H4 (cell line): Measurements from ENCODE around the gene TNFSF4. TPM values are rescaled to one million over a fixed set of nuclear protein-coding genes. Genes with fewer than 3 reads are reported as not detected.
"Not testable (repeated sequence)": the region's sequence is repeated elsewhere in the genome, so short reads cannot be mapped to it uniquely, and the experiment has no call there.

Experiments used
- DNase-seq: peaks from one replicate; pipeline ENCODE4 v3.0.0-alpha.2; 2015; ENCODE audit warnings: low spot score
- total RNA-seq: library from RNA; depleted of rRNA; stranded (reverse); fragments of >200 nt; shearing (Covaris generic); gene quantifications from 2 replicates; pipeline ENCODE4 v1.2.3, GENCODE V29; 2014; rRNA removed

The TNFSF4 gene
- total RNA-seq, 1 experiment from 2014 or later = 0.21 TPM

- no peak for DNase-seq
Measured at GRCh38 chr1:173164178-173164577, 43.0 kb downstream of the TNFSF4 start.

DNA sequence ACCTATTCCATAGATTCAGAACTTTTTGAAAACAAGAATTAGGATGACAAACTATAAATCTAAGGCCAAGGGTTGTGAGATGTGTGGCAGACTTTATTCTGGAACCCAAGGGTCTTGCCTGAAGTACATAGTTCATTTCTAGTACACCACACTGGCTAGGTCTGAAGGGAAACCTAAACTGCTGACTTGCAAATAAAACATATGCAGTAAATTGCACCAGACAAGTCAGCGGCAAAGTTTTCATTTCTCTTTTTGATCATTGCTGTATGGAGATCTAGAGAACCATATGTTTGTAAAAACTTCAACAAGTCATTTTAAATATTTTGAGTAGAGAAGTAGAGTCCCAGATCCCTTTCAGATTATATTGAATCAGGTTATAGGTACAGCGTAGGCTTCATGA, 43.9 kb downstream of the TNFSF4 start:
- DNase-seq = no peak

GRCh38 chr1:173162601-173163000, 44.5 kb downstream of the TNFSF4 start:
- no peak for DNase-seq

GRCh38 chr1:173161510-173162221, 45.5 kb downstream of the TNFSF4 start:
- DNase-seq = peak; percentile 9

- DNase-seq = not testable (repeated sequence)
Measured at GRCh38 chr1:173153964-173154363, 53.2 kb downstream of the TNFSF4 start.

DNA sequence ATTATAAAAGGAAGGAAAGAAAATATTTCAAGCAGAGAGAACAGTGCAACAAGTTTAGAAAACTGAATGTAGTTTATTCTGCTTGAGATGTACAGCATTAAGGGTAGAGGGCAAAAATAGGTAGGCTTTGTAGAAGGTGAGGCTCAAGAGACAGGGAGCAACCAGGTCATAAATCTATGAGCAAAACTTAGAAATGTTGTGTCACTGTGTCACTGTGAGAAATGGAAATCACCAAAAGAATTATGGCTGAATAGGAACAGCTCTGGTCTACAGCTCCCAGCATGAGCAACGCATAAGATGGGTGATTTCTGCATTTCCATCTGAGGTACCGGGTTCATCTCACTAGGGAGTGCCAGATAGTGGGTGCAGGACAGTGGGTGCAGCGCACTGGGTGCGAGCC, 53.6 kb downstream of the TNFSF4 start:
- no peak for DNase-seq

DNA sequence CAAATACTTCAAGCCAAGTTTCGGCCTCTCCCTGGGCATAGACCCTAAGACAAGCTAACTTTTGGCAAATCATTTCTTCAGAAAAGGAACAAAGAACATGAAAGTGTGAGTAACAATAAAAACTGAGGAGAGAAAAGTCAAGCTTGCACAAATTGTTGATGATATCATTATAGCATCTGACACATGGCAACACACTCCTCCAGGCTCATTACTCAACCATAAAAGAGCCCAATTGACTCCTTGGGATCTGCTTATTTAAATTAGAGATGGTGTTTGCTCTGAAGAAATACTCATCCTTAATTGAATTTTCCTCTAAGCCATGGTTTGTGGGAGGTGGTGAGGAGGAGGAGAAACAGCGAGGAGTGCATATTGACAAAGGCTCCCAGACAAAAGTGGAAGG, 54.5 kb downstream of the TNFSF4 start:
- no peak for DNase-seq

GRCh38 chr1:173150795-173151194, 56.3 kb downstream of the TNFSF4 start:
- no peak for DNase-seq

DNA sequence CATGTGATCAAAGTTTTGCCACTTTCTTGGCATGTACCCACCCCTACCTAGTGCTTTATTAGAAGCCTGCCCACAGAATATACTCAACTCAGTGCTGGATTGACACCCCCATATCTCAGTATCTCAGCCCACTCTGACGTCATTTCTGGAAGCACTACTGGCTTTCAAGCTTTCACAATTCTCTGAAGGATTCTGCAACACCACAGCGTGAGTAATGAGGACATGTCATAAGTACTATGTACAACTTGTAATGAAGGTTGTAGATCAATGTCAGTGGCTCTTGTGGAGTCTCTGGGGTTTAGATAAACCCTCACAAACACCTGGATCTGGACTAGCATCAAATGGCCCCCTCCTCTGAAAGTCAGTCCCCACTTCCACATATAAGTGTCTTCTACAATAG, 57.2 kb downstream of the TNFSF4 start:
- DNase-seq = peak; percentile 22

- DNase-seq = no peak
Measured at GRCh38 chr1:173148971-173149370, 58.2 kb downstream of the TNFSF4 start.

- no peak for DNase-seq
Measured at GRCh38 chr1:173148545-173148944, 58.6 kb downstream of the TNFSF4 start.

DNA sequence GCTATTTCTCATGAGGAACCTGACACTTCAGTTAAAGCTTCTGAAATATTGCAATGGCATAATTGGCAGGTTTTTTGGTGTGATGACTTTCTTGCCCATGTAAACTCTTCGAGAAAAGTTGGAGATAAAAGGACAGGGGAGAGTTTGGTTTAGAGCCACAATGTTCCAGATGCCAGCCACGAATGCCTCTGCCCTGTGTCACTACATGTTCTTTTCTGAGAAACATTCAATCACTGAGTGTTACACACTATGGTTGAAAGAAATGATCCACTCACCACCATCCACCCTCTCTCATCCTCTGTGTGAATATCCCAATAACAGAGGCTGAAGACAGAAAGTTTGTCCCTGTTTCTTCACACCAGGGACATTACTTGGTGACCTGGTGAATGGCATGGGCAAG, 66.4 kb downstream of the TNFSF4 start:
- no peak for DNase-seq

- no peak for DNase-seq
Measured at GRCh38 chr1:173139706-173140105, 67.4 kb downstream of the TNFSF4 start.

DNA sequence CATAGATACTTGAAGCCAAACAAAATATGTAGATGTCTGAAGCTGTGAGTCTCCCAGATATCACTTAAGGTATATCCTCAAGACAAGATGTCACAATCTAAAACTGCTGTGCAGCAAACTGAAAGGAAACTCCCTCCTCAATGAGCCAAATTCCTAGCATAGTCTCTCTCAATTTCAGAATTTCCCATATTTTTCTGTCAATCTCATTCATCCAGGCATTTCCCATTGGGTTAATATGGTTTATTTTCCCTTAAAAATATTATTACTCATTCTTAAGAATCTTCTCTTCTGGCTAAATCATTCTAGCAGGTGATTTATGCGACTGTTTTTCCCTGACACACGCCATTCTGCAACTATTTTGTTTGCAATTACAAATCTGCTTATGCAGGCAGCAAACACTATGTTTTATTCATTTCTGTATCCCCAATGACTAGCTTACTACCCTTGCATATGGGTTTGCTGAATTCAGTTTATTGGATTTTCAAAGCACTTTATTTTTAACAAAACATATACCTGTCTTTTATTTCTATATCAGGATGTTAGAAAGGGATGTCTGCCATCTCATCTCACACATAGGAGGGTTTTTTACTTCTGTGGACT, 69.9 kb downstream of the TNFSF4 start:
- DNase-seq = no peak

- no peak for DNase-seq
Measured at GRCh38 chr1:173134800-173135199, 72.3 kb downstream of the TNFSF4 start.

DNA sequence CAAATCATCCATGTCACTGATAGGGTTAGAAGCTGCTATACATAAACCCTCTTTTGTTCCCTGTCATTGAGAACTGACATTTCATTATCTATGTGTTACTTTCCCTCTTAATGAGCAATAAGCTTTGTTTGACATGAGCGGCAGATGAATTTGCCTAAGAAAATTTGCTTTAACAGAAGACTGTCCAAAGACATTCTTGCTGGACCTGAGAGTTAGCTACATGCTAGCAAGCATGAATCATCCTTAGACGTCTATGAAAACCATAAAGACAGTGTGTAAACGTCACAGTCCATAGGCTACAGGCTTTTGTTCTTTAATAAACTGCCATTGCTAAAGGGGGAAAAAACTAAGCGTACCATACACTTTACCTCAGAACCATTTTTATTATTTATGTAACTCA, 73.1 kb downstream of the TNFSF4 start:
- no peak for DNase-seq

Other genes starting within 250 kb of the TNFSF4 start
- gene TNFSF18, start 156.4 kb downstream of the TNFSF4 start, total RNA-seq = 0.29 and 0.79 TPM in 2 replicates